ENCODE measurements around the gene GRID2.

GRCh38 chr4:93203708-93204107, 899.9 kb downstream of the GRID2 start:
- TF ChIP-seq POLR2A (IDR thresholded peaks at IDR 0.05; ENCODE audit: low read depth, low read length), result no peak
- TF ChIP-seq POLR2AphosphoS5 (IDR thresholded peaks at IDR 0.05; ENCODE audit: low read depth, low read length), result no peak
